Subcutaneous adipose tissue (tissue), 4 donors: ENCODE measurements around the gene IL18BP. TPM values are rescaled to one million over a fixed set of nuclear protein-coding genes. Genes with fewer than 3 reads are reported as not detected.

Source experiments
- total RNA-seq, 4 donors: library from RNA; depleted of rRNA; stranded (reverse); fragments of >200 nt; gene quantifications; one replicate each; pipeline ENCODE4 v1.1.0, GENCODE V29; 2016
- TF ChIP-seq, protein P1 (sequence below): fragments of 450-650 bp; IDR thresholded peaks from one replicate; pipeline ENCODE4 v1.5.1; 2016; ENCODE audit warnings: low read depth, mild to moderate bottlenecking, control low read depth, antibody characterized with exemption, moderate library complexity

The IL18BP gene
- total RNA-seq, 4 donors from 2014 or later = 3.5 to 14.1 (median 5.3) TPM

GRCh38 chr11:71987521-71987920, 11.2 kb upstream of the IL18BP start:
- TF ChIP-seq, protein P1, sequence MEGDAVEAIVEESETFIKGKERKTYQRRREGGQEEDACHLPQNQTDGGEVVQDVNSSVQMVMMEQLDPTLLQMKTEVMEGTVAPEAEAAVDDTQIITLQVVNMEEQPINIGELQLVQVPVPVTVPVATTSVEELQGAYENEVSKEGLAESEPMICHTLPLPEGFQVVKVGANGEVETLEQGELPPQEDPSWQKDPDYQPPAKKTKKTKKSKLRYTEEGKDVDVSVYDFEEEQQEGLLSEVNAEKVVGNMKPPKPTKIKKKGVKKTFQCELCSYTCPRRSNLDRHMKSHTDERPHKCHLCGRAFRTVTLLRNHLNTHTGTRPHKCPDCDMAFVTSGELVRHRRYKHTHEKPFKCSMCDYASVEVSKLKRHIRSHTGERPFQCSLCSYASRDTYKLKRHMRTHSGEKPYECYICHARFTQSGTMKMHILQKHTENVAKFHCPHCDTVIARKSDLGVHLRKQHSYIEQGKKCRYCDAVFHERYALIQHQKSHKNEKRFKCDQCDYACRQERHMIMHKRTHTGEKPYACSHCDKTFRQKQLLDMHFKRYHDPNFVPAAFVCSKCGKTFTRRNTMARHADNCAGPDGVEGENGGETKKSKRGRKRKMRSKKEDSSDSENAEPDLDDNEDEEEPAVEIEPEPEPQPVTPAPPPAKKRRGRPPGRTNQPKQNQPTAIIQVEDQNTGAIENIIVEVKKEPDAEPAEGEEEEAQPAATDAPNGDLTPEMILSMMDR = no peak

DNA sequence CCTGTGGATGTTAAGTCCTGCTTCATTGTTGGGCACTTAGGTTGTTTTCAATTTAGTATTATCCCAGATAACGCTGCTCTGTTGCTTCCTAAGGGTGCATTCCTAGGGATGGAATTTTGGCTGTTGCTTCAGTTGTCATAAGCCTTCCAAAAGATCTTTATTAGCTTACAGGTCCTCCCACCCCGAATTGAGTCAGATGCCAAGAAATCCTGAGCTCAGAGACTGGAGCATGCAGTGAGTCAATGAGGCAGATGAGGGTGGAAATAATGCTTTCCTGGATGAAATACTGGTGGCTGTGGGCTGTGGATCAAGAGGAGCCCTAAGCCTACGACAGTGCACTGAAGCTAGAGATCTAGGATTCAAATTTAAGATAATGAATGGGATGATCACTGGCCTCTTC, 10.7 kb upstream of the IL18BP start:
- TF ChIP-seq, protein P1 = no peak

DNA sequence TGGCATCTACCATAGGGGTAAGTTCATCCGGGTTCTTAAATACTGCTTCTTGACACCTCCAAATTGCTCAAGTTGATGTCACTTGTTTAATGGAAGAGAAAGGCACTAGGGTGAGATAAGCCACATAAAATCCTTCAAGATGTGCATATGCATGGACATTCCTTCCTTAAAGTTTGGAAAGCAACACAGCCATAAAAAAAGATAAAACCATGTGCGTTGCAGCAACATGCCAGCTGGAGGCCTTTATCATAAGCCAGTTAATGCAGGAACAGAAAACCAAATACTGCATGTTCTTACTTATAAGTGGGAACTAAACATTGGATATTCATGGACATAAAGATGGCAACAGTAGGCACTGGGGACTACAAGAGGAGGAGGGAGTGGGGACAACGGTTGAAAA, 8.0 kb upstream of the IL18BP start:
- TF ChIP-seq, protein P1 = no peak

DNA sequence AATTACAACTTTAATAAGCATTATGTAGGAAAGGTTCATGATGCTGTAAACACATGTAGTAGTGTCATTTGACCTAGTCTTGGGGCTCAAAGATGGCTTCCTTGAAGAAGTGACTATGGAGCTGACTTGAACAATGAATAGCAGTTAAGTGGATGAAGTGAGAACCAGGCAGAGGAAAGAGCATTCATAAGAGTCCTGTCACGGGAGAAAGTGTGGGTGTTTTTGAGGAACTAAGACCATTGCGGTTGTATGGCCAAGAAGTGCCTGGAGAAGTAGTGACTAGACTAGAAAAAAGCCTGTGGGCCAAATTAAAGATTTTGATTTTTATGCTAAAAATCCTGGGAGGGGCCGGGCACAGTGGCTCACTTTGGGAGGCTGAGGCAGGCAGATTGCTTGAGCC, 7.2 kb upstream of the IL18BP start:
- TF ChIP-seq, protein P1 = no peak

DNA sequence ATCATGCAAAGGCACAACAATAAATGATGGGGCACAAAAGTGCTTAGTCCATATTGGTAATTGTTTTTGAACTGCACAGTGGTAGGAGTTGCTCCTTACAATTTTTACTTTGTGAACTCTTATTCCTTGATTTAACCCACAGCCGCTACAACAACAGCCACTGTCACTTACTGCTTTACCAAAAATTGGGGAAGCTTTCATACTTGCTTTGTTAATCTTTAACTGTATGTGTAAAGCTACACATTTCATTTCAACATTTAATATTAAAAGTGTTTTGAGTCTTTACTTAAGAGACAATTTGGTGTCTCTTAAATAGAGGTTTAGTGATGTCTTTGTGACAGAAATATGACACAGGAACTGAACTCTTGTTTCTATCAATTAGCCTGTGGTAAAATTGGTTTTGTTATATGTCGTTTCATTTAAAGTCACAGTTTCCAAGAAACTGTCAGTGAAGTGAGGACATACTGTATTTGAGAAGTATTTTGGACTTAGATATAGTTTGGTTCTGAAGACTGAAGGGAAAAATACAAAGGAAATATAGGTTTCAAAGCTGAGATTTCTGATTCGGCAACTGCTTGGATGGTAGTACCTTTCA, 6.5 kb upstream of the IL18BP start:
- TF ChIP-seq, protein P1 = no peak

DNA sequence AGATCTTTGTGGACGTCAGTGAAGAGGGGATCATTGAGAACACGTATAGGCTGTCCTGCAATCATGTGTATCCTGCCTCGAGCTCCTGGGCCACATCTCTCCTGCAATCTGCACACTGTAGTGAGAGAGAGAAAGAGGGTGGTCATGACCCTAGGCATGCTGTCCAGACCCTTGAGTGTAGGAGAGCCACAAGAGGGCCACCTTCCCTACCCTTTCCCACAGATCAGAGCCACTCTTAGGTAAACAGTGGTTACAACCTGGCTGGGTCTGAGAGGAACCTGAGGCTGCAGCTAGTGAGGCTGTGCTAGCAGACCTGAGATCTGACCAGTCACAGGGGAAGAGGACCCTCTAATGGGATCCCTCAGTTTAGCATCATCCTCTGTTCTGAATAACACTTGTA, 3.9 kb upstream of the IL18BP start:
- TF ChIP-seq, protein P1 = no peak

DNA sequence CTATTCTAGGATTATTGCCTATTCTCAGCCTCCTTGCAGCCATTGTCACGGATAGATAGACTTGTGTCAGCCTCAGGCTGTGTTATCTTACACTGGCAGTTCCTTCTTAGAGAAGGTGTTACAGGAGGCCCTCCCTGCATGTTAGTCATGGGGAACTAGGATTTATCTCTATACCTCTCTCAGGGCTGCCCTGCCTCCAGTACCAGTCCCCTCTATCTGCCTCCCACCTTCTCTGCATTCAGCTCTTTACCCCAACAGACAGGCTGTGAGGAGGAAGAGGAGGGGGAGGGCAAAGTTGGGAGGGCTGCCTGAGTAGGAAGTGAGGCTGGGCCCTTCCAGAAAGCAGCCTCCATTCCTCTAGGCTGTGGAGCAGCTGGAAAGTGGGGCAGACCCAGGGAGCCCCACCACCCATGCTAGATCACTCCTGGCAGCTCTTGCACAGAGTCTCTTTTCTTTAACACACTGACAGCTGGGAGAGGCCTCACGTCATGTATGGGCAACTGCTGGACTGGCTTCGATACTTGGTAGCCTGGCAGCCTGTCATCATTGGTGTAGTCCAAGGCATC, 2.9 kb upstream of the IL18BP start:
- TF ChIP-seq, protein P1 = no peak
